Fibroblast of skin of left biceps (primary cell): ENCODE data around the gene PAX7.

Source experiments
- DNase-seq, 2 experiments: peaks; one replicate each; pipeline ENCODE4 v3.0.0-alpha.2; 2013; ENCODE audit warnings: low read depth in 2 of 2

The PAX7 gene

GRCh38 chr1:18703041-18703621, 72.5 kb downstream of the PAX7 start:
- no peak for DNase-seq

- no peak for DNase-seq
These were observed 75.2 kb downstream of the PAX7 start for GRCh38 chr1:18705811-18706210.

GRCh38 chr1:18707696-18708257, 77.1 kb downstream of the PAX7 start:
- DNase-seq, result no peak

GRCh38 chr1:18710002-18710401, 79.4 kb downstream of the PAX7 start:
- DNase-seq, result no peak

GRCh38 chr1:18711003-18711402, 80.4 kb downstream of the PAX7 start:
- DNase-seq, result no peak

- DNase-seq, result no peak
These were observed 81.0 kb downstream of the PAX7 start for GRCh38 chr1:18711536-18712251.

GRCh38 chr1:18712252-18712600, 81.6 kb downstream of the PAX7 start:
- DNase-seq, result no peak

- no peak for DNase-seq
These were observed 83.9 kb downstream of the PAX7 start for GRCh38 chr1:18714404-18715175.

- no peak for DNase-seq
These were observed 85.6 kb downstream of the PAX7 start for GRCh38 chr1:18716112-18716784.

- no peak for DNase-seq
These were observed 86.4 kb downstream of the PAX7 start for GRCh38 chr1:18716785-18717678.

GRCh38 chr1:18719786-18720451, 89.3 kb downstream of the PAX7 start:
- no peak for DNase-seq

- DNase-seq, result no peak
These were observed 90.4 kb downstream of the PAX7 start for GRCh38 chr1:18721041-18721440.

- DNase-seq, result no peak
These were observed 91.1 kb downstream of the PAX7 start for GRCh38 chr1:18721776-18722175.

- DNase-seq, result no peak
These were observed 91.6 kb downstream of the PAX7 start for GRCh38 chr1:18722270-18722669.

GRCh38 chr1:18723206-18723605, 92.6 kb downstream of the PAX7 start:
- no peak for DNase-seq

GRCh38 chr1:18723701-18724411, 93.2 kb downstream of the PAX7 start:
- no peak for DNase-seq

GRCh38 chr1:18724801-18725200, 94.2 kb downstream of the PAX7 start:
- DNase-seq, result no peak

- no peak for DNase-seq
These were observed 94.7 kb downstream of the PAX7 start for GRCh38 chr1:18725231-18725895.

GRCh38 chr1:18726368-18726767, 95.7 kb downstream of the PAX7 start:
- no peak for DNase-seq
